GM21825 (cell line): ENCODE measurements around the gene SOHLH1.

ENCODE experiments used
- ATAC-seq: cut with Tn5 transposase; IDR thresholded peaks from one replicate; pipeline ENCODE4 v1.9.1; 2021; ENCODE audit warnings: mild to moderate bottlenecking, moderate library complexity; ENCODE audit not compliant: unreplicated experiment

SOHLH1 gene, protein sequence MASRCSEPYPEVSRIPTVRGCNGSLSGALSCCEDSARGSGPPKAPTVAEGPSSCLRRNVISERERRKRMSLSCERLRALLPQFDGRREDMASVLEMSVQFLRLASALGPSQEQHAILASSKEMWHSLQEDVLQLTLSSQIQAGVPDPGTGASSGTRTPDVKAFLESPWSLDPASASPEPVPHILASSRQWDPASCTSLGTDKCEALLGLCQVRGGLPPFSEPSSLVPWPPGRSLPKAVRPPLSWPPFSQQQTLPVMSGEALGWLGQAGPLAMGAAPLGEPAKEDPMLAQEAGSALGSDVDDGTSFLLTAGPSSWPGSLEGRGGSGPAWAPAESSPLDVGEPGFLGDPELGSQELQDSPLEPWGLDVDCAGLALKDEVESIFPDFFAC

DNA sequence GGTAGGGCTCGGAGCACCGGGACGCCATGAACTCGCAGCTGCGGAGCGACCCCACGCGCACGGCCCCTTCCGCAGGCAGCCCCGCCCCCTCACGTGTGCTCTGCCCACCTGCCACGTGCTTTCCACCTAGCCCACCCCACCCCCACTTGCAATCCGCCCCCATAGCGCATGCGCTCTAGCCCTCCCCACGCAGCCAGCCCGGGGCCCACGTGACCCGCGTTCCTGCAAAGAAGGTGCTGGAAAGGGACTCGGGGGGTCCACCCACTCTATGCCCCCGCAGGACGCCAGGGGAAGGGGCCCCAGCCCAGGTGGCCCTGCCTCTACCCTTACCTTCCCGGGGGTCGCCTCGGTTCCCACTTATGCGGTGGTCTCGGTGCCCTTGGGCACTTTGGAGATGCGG, at the start of gene SOHLH1:
TSS of gene SOHLH1 (minus strand) at position 42 of the 400 bp plus-strand sequence. CDS start at position 28, 14 bp downstream.
- no peak for ATAC-seq

DNA sequence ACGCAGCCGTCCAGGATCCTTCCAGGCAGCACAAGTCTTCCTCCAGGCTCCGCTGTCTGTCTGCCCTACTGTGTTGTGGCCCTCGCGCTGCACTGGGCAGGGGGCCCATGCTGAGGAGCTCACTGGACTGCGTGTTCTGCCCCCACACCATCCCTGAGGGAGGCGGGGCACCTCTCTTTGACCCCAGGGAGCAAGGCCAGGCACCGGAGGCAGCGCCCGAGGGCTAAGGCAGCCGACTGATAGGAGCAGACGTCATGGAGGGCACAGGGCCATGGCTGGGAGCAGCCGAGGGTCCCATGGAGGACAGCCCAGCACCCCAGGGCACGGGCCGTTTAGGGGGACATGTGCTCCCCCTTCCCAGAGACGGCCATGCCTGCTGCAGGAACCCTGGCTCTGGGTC, 49.4 kb upstream of the SOHLH1 start:
- no peak for ATAC-seq

DNA sequence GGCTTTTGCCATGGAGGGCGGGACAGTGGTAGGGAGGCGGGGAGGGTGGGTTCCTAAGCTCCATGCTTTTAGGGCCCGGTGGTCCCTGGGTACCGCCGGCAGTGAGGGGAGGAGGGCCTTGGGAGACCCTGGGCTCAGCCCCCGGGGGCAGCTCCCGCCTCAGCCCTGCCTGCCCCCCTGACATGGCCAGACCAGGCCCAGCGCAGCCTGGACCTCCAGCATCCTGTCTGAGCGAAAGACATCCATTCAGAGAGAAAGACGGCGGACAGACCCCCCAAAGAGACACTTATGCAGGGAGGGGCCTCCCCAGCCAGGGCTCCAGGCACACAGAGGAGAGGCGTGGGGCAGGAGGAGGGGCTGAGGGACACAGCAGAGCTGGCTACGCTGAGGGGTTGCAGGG, 48.0 kb upstream of the SOHLH1 start:
- ATAC-seq, result no peak

DNA sequence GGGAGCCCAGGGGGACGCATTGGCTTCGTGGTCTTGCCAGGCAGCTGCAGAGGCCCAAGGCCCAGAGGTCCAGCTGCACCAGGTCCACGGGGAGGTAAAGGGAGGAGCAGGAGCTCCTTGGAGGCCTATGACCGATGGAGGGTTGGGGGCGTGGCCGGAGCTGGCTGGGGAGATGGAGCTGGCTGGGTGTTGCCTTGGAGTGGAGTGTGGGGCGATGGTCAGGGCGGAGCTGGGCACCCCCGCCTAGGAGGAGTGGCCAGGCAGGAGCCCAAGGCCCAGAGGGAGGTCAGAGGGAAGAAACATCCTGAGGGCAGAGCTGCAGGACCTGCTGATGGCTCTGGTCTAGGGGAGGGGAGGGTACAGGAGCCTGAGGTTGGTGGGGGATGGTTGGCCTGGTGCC, 47.3 kb upstream of the SOHLH1 start:
- ATAC-seq, result no peak

DNA sequence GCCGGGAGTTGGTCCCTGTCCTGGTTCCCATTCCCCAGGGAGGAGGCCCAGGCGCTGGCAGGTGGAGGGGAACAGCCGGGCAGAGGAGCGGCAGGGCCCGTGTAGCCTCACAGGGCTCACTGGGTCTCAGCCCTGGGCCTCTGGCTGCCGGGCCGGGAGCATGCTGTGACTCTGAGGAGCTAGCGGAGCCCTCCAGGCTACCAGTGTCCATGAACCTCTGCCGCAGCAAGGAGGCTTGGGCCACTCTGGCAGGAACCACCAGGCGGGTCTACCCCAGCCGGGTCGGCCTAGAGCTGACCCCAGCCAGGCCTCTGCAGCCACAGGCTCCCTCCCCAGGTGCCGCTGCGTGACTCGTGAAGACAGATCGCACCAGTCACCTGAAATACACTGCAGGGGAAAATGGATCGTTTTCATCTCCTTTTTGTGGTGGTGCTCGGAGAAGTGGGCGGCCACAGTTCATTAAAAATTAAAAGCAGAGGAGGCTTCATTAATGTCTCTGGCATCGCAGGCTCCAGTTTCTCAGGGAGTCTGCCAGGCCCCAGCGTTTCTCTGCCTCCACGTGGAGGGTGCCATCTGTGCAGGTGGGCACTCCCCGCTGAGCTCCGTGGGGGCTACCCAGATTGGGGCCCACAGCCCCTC, 46.5 kb upstream of the SOHLH1 start:
- no peak for ATAC-seq

DNA sequence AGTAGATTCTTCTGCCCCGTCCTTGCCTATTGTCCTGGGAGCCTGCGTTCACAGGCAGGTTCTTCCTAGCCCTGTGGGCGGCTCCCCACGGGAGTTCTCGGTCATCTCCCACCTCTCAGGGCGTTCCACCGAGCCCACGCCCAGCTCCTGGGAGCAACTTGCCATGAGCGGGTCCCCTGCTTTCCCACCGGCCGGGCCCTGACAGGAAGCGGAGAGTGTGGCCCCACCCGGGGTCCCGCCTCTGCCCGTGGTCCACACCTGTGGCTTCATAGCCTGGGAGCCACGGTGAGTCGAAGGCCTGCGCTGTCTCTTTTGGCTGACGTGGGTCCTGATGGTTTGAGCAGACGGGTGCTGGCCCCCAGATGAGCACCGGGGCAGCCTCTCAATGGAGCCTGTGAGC, 45.9 kb upstream of the SOHLH1 start:
- no peak for ATAC-seq

DNA sequence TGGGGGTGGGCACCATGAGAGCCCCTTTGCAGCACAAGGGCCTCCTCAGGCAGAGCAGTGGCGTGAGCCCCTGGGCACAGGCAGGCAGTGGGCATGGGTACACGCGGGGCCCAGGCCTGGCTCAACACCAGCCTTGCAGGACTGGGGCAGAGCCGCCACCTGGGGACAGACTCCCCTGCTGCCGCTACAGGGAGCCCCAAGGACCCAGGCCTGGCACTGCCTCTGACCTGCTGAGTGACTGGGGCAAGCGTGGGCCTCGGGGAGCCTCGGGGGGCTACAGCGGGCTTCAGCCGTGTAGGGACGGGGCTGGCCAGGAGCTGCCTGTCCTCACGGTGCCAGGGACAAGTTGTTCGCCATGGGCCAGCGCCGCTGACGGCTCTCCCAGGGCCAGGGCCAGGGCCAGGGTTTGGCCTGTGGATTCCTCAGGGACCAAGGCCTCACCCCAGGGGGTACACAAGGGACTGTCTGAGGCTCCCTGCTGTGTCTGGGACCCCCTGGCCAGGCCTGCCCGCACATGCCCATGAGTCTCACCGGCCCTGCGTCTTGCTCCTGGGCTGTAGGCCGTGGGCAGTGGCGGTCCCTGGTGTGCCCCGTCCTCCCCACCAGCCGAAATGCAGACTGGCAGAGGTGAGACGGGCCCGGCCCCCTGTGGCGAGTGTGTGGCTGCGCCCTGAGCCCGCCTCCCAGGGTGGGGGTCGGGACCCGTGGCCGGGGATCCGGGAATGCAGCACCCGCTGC, 45.2 kb upstream of the SOHLH1 start:
- ATAC-seq, result no peak

DNA sequence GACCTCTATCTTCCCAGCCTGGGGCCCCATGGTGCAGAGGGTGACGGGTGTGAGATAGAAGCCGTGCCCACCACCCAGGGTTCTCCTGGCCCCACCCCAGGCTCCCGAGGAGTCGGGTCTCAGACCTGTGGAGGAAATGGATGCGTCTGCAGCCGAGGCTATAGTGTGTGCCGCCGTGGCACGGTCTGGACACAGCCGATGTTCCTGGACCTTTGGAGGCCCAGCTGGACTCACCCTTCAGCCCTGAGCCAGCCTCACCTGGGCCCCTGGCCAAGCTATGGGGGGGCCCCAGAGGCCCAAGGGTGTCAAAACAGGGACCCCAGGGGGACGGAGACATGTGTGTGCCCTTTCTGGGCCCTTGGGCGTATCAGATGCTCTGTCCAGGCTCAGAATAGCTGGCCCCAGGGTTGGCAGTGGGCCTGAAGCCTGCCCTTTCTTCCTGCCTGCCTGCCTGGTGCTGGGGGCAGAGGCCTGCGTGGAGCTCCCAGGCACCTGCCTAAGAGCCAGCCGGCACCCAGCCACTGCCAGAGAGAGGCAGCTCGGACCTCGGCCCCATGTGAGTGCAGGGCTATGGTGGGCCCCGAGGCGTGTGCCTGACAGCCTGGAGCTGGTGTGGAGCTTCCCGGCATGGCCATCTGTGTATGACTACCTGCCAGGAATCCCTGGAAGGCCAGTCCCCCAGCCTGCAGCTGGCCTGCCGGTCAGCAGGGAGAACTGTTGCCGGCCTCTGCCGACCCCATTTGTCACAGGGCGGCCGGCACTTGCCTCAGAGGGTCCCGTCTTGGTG, 44.5 kb upstream of the SOHLH1 start:
- no peak for ATAC-seq

DNA sequence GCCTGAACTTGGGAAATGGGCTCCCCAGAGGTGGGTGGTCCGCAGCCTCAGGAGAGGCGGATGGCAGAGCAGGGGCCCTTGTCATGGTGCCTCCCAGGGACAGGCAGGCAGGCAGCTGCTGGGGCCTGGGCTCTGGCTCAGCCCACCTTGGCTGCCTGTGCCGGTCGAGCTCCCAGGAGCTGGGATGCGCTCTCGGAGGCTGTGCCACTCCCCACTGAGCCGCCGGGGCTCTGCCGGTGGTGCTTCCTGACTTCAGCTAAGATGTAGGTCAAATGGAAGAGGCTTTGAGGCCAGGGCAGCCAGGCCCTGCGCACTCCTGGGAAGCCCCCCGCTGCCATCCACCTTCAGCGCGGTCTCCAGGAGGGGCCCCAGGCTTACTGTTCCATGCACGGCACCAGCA, 43.7 kb upstream of the SOHLH1 start:
- ATAC-seq, result no peak

DNA sequence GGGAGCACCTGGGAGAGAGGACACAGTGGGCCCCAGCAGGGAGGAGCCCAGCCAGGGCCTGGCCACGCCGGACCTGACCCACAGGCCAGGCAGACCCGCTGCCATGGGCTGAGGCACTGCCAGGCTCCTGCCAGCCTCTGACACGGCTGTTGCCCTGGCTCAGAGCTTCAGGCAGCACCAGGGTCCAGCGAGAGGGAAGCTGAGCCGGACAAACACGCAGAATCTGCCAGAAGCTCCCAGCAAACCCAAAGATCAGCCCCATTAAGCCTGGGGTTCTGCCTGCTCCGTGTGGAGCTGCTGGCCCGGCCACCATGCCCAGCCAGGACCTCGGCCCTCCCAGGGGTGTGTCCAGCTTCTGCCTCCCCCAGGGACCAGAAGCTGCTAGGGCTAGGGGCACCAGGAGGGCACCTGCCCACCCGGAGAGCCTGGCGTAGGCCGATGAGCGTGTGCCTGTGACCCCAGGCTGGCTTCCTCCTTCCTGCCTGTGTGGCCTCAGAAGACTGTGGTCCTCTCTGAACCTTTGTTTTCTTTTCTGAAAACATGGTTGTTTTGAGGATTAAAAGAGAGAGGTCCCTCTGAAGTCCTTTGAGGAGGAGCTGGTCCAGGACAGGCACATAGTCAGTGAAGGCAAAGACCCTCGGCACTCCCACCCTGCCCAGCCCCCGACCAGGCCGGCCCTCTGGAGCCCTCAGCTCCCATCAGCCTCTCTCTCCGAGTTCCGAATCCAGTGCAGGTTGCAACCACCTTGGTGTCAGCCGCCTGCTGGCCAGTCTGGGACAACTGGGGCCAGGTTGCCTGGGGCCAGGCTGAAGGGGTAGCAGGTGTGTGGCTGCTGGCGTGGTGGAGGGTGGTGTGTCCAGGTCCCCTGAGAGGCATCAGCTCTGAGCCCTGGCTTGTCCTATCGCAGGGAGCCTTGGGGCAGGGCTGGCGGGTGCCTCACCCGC, 42.3 kb upstream of the SOHLH1 start:
- no peak for ATAC-seq

DNA sequence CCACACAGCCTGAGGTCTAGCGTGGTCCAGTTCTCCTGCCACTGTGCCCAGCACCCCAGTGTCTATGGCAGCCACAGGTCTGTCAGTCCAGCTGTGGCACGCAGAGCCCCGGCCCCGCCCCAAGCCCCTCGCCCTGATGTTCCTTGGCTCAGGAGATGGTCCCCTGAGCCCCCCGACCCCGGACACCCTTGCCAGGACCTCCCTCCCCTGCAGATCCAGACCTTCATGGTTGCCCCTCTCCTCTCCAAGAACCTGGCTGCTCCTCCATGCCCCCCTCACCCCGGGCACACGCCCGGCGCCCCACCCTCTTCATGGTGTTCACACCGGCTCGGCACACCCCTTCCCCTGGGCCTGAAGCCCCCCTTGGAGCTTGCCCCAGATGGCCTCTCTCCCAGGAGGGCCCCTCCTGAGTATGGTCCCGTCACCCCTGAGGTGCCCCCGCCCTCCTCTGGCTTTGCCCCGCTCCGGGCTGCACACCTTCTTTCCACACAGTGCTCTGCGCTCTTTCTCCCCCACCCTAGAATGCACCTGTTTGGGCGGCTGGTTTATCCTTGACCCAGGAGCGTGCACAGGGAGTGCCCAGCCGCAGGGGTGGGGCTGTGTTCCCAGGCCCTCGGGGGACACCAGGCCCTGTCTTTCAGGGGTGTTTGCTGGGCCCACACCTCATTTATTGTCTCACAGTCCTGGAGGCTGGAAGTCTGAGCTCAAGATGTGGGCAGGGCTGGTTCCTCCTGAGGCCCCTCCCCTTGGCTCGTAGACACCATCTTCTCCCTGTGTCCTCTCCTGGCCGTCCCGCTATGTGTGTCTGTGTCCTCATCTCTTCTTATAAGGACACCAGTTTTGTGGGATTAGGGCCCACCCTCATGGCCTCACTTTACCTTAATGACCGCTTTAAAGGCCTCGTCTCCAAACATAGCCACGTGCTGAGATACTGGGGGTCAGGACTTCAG, 40.3 kb upstream of the SOHLH1 start:
- no peak for ATAC-seq

DNA sequence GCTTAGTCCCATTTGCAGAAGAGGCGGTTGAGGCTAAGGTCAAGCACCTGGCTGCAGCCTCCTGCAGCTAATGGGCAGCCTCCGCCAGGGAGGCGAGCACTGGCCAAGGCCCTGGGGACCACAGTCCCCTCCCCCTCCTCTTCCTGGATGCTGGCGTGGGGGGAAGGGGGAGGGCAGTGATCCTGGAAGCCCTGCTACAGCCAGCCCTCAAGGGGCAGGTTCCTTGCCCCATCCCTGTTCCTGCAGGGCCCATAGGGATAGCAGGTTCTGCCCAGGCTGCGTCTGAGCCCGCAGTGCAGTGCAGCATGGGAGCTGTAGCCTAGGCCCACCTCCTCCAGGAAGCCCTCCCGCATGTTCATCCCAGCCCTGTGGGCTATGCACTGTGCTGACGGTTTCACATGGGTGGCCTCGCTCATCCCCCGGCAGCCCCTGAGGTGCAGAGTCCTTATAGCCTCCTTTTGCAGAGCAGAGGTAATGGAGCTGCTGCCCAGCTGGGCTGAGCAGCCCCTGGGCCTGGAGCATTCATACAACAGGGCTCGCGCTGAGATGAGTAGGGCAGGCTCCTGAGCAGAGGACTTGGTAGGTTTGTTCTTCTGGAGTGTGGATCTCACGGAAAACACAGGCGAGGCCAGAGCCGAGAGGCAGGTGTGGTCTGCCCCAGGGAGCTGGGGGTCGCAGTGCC, 38.7 kb upstream of the SOHLH1 start:
- no peak for ATAC-seq

DNA sequence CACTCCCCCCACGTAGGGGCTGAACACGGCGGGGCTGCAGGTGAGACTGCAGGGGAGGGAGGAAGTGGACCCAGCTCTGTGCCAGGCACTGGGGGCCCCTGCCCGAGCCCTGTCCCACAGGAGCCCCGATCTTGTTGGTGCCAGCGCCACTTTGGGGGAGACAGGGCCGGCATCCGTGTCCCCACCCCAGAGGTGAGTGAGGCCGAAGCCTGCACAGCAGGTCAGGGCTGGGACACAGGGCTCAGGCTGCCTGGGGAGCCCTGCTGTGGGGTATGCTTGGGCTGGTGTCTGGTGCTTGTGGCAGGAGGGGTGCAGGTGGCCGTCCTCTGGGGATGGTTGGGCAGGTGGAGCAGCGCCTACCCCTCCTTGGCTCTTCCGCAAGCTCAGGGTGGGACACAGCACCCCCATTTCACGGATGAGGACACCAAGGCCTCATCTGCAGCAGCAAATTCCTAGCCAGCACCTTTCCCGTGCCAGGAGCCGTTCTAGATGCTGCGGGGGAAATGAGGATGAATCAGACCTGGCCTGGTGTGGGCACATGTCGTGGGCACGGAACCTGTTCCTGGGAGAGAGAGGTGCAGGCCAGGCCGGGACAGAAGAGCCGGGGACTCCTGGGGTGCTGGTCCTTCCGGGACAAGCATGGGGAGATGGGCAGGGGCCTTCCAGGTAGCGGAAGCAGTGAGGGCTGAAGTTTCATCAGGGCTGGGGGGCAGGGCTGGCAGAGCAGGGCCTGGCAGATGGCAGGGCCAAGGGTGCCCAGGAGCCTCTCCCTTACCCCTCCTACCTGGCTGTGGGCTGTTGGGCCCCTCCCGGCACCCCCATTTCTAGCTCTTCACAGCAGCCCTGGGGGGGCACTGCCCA, 37.9 kb upstream of the SOHLH1 start:
- no peak for ATAC-seq

DNA sequence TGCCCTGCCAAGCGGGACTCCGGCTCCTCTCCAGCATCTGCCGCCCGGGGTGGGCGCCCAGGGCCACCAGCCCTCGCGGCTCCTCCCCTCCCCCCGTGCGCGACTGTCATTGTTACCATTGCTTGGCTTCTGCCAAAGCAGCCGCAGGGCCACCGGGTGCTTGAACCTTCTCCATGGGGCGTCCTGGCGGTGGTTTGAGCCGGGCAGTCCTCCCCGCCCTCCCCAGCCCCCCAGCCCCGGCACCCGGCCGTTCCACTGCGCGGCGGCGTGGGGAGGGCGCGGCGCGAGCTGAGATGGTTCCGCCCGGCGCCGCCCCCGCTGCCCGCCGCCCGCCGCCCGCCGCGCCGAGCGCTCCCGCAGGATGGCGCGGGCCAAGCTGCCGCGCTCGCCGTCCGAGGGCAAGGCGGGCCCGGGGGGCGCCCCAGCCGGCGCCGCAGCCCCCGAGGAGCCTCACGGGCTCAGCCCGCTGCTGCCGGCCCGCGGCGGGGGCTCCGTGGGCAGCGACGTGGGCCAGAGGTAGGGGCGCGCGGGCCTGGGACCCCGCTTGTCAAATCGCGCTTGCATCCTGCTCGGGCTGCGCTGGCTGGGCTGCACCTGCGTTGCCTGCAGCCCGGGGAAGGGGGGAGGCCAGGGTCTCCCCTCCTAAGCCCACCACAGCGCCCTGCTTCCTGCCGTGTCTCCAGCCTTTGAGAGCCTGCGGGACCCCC, 37.1 kb upstream of the SOHLH1 start:
- no peak for ATAC-seq

DNA sequence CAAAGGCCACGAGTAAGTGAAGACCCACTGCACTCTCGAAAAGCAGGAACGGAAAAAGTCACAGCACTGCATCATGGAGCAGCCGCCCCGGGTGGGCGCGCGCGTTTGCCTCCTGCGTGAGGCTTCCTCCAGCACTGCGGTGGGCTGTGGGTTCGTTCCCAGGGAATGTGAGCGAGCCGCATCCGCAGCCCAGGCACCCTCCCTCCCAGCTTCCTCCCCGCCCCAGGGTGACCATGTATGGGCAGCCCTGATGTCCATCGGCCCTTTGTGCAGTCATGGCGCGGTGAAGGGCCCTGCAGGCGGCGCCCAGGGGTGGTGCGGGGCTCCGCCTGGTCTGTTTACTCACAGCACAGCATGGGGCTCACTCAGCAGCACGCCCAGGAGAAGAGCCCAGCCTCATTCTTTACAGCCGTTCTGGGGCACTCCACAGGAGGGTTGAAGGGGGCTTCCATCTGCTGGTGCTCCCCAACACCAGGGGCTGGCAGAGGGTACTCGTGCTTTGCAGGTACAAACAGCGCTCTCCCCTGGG, 35.4 kb upstream of the SOHLH1 start:
- ATAC-seq, result no peak

DNA sequence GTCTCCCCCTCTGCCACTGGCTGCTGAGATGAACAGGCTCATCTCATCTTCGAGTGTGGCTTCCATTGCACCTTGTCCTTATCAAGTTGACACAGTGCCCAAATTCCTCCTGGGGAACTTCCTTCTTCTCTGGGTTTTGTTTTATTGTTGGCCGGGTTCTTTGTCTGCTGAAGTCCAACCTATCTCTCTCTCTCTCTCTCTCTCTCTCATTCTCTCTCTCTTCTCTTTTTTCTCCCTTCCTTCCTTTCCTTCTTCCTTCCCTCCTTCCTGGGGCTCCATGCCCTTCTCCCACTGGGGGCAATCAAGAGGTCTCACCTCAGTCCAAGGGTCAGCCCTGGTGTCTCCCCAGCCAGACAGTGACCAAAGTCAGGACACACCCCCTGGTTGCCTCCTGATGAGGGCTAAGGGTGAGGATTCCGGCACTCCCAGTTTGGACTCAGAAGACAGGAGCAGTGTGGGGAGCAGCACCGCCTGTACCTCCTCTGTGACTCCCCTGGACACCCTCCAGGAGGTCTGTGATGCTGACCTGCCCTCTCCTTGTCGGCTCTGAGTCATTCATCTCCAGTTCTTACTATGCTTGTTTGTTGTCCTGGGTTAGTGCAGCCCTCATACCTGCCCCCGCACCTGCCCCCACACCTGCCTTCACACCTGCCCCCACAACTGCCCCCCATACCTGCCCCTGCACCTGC, 33.4 kb upstream of the SOHLH1 start:
- ATAC-seq, result no peak
